NCI-H524 treated with DMSO at 0.1 percent for 48 hours (cell line): Measurements from ENCODE around the gene FZR1.
"Not testable (repeated sequence)": the region's sequence is repeated elsewhere in the genome, so short reads cannot be mapped to it uniquely, and the experiment has no call there.

ENCODE experiments used
- DNase-seq: peaks from one replicate; lab custom pipeline; 2025; lab: John Stamatoyannopoulos, UW

The FZR1 gene

DNA sequence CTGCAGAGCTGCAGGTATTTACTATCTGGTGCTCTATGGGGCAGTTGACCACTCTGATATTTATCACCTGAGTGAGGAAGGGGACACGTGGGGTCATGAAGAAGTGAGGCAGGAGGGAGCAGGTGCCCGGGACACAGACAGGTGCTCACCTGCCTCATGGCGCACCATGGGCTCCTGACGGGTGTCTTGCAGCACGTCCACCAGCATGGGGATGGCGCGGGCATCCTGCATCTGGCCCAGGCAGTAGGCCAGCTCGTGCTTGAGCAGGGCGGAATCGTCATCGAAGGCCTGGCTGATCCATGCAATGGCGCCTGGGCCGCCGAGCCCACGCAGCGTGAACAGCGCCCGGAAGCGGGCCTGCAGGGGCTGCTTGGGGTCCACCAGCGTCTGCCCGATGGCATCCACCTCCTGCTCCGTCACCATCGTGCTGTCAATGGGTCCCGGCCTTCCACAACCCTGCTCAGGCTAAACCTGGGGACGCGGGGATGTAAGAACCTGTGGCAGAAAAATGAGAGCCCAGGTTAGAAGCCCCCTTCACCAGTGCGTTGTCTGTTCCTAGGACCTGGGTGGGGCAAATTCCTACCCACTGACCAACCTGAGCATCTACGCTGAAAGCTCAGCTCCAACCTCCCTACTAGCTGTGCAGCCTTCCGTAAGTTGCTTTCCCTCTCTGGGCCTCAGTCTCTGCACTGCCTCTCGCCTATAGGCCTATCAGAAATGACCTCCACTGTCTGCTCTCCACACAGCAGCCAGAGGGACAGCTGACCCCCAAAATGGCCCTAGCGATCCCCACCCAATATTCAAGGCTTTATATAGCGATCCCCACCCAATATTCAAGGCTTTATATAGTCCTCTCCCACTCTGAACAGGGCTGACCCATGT lies 9.5 kb upstream of the FZR1 start:
- DNase-seq = no peak

DNA sequence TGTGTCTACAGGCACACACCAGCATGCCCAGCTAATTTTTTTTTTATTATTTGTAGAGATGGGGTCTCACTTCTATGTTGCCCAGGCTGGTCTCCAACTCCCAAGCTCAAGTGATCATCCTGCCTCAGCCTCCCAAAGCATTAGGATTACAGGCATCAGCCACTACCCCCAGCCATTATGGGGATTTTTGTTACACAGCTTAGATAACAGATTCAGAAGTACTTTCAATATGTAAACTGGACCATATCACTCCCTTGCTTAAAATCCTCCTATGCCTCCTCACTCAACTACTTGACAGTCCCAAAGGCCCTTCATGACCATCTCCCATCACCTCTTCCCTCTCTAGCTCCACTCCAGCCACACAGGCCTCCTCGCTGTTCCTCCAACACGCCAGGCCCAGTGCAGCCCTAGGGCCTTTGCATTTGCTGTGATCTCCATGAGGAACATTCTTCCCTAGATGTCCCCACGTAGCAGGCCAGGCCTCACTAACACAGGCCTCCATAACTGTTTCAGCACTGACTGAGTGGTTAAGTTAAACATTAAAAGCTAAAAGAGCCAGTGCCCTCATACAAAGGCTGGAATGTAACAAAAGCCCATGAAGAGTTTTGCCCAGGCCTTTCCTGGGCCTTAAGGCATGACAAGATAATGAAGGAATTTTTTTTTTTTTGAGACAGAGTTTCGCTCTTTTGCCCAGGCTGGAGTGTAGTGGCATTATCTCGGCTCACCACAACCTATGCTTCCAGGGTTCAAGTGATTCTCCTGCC lies 8.2 kb upstream of the FZR1 start:
- DNase-seq = no peak

DNA sequence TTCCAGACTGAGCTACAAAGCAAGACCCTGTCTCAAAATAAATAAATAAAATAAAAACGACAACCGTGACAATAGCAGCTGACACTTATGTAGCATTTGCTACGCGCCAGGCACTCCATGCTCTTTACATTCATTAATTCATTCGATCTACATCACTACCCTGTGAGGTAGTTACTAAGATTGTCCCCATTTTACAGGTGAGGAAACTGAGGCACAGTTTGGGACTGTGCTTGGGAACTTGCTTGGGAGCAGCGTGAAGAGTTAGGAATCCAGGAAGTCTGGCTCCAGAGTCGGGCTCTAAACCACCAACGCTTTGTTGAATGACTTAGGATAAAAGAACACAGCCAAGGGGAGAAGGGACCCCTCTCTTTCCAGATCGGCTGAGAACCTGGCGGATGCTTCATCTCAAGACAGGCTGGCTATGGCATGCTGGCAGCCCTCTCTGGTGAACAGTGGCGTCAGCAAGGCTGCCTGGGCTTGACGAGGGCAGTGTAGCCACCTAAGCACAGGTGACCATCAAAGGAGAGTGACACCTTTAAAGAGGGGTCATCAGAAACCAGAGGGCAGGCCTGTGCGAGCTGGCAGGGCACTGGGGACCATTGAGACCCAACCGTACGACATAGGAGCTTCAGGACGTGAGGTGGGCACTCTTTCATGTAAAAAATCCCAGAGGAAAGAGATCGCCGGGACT lies 6.2 kb upstream of the FZR1 start:
- DNase-seq = no peak

DNA sequence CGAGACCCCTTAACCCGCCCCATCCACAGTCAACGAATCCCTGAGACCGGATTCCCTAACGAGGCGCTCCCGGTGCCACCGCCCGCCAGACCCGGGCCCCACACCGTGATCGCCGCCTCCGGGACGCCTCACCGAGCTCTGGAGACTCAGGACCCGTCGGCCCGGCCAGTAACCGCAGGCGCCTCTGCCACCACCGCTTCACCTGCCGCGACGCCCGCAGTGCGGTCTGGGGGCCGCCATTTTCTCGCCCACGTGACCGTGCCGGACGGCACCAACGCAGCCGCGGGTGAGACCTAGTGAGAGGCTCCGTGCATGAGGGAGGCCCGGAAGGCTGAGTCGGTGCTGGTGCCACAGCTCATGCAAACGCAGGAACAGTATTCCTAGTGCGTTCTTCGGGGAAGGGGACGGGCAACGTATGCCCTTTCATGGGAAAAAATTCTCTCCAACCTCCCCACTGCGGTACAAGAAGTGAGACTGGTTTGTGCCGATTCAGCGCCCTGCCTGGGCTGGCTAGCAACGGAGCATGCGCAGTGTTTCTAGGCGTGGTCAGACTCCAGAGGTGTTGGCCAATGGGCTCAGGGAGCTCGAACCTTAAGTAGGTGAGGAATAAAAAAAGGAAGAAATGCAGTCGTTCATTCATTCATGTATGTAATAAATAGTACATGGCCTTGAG lies 5.5 kb upstream of the FZR1 start, which contains the start of gene DOHH:
Gene DOHH (minus strand): TSS at position 246 of the 673 bp plus-strand sequence. CDS start 3,860 bp downstream, outside the sequence.
- peak; percentile 90 for DNase-seq

DNA sequence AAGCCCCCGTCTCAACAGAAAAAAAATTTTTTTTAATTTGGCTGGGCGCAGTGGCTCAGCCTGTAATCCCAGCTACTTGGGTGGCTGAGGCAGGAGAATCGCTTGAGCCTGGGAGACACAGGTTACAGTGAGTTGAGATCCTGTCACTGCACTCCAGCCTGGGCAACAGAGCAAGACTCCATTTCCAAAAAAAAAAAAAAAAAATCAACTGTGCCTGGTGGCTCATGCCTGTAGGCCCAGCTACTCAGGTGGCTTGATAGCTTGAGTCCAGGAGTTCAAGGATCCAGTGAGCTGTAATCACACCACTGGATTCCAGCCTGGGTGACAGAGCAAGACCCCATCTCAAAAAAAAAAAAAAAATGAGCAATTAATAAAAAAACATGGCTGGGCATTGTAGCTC lies 4.3 kb upstream of the FZR1 start:
- DNase-seq = no peak

DNA sequence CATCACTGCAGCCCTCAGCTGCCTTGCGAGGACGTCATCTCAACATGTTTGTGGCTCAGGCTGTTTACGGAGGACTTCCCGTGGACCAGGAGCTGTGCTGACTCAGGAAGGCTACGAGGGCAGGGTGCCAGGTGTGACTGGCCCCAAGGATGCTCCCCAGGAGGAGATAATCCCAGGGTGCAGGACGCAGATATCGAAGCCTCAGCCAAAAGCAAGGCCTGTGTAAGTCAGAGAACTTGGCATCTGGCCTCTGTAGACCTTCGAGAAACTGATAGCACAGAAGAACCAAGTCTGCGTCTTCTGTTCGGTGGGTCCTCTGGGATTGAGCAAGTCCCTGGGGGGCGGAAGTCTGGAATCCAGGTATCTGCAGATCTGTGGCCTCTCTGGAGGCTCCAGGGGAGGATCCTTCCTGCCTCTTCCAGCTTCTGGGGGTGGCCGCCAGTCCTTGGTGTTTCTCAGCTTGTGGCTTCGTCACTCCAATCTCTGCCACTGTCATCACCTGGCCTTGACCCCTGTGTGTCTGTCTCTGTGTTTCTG lies 3.0 kb upstream of the FZR1 start:
- no peak for DNase-seq

DNA sequence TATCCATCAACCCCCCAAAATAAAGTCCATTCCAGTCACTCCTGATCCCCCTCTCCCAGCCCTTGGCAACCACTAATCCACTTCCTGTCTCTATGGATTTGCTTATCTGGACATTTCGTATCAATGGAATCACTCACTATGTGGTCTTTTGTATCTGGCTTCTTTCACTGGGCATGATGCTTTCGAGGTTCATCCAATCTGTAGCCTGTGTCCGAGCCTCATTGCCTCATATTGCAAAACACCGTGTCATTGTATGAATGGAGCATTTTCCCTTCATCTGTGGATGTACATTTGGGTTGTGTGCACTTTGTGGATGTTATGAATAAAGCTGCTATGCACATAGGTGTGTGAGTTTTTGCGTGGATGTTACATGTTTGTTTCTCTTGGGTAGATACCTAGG lies 1.4 kb upstream of the FZR1 start:
- no peak for DNase-seq

DNA sequence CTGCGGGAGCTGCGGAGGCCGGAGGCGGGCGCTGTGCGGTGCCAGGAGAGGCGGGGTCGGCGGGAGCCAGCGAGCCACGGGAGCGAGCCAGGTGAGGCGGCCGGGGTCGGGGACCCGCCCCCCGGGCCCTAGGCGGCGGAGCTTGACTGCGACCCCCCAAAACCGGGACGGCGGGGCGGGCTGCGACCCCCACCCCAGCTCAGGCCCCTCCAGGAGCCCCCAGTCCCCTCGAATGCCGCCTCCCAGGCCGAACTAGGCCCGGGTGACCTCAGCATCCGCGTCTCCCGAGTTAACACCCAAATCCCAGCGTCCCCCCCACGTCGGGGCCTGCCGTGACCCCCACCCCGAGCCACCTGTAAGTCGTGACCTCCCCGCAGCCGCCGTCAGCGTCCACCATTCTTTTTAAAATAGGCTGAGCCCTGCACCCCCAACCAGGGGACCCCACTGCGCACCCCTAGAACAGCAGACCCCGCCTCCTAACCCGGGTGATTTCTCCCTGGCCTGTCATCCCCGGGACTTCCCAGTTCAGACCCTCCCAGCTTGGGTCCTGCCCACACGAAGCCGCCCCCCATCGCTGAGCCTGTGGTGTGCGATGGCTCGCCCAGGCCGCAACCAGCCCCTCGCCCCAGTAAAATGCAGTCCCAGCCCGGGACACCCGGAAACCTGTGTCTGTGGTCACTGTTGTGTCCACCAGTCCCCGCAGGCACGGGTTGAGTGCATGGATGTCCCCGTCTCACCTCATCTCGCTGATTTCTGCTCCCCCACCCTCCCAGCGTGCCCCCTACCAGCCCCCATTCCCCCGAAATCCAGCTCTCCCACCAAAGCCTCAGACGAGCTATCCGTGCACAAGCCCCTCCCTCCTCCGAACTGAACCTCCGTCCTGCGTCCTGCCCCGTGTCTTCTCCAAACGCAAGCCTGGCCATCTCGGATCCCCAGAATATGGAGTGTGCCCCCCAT lies 551 bp downstream of the FZR1 start:
- DNase-seq = no peak

DNA sequence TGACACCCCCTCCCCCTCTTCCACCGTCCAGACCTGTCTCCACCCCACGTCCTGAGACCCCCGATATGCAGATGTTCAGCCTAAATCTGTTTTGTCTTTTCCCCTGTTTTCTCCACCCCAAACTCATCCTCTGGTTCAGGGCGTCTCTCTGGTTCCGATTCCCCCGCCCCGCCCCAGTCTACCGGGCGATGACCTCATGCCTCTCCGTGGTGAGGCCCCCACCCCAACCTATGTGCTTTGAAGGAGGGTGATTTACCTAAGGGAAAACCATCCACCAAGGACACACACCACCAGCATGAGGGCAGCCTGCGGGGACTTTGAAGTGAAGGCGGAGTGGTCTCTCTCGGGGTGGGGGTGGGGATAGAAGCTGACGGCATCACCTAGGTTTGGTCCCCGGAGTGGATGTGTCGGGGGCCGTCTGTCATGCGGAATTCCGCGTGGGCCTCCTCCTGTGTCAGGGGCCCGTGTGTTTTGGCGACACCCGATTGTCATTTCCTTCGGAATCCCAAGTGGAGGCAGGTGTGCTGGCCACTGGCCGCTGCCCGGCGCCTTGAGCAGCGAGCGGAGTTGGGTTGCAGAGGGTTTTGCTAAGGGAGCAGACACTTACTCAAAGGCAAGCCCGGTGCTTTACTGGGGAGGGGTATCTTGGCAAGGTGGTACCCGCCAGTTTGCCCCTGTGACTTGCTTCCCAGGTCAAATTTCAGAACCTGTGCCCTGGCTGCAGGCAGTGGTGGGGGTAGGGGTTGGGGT lies 1.4 kb downstream of the FZR1 start:
- no peak for DNase-seq

DNA sequence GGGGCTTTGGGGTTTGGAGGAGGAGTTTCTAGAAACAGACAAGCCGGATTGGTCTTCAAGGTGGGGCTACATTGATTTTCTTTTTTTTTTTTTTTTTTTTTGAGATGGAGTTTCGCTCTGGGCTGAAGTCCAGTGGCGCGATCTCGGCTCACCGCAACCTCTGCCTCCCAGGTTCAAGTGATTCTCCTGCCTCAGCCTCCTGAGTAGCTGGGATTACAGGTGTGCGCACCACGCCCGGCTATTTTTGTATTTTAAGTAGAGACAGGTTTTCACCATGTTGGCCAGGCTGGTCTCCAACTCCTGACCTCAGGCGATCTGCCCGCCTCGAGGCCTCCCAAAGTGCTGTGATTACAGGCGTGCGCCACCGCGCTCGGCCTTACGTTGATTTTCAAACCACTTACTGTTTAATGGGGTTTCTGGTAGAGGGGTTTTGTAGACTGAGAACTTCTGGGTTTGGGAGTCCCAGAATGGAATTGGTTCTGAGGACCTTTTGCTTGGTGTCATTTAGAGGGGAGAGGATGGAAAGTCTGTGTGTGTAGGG lies 2.1 kb downstream of the FZR1 start:
- not testable (repeated sequence) for DNase-seq

DNA sequence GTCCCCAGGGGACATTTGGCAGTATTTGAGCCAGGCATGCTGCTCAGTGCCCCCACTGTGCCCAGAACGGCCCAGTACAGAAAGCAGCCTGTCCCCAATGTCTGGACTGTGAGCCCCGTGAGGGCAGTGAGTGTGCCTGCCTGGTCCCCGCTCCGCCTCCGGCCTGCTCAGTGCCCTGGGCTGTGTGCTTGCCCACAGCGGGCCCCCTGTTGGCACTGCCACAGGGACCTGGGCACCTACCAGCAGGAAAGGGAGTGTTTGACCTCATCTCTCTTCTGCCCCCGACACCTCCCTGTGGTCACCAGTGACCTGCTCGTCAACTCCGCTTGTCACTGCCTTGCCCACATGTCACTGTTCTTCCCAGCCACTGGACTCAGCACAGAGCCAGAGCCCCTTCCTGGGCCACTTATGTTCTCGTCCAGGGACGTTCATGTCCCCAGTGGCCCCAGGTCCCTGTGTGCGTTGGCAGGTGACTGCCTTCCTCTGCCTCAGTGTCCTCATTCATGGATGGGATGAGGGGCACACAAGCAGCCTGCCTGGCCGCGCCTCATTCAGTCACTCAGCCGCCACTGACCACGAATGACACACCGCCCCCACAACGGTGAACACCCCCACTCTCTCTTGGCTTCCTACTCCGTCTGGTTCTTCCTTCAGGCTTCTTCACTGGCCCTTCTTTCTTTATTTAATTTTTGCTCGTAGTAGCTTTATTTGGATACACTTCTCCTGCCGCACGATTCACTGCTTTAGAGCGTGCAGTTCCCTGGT lies 2.8 kb downstream of the FZR1 start:
- DNase-seq = no peak

DNA sequence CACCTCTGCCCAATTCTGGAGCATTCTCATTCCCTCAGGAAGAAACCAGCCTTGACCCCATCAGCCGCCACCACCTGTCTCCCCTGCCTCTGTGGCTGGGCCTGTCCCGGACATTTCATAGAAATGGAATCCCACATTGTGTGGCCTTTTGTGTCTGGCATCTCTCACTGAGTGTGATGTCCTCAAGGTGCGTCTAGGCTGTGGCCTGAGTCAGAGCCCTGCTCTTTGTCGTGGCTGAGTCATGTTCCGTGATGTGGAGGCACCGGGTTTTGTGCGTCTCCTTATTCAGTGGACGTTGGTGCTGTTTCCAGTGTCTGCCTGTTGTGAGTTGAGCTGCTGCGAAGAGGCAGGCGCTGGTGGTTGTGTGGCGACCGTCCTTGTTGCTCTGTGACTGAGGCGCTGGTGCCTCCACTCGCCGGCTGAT lies 3.5 kb downstream of the FZR1 start:
- DNase-seq = no peak

DNA sequence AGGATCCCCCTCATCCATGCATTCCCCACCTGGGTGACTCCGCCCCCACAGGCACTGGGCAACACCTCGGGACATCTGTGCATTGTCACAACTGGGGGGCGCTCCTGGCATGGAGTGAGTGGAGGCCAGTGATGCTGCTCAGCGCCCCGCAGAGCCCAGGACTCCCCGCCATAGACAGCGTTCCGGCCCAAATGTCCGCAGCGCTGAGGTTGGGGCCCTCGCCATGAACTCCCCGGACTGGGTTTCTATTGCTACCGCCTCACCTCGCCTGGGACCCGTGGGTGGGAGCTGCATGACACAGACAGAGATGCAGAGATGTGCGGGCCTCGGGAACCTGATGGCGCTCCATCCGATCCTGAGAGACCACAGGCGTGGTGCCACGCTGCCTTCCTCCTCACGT lies 4.6 kb downstream of the FZR1 start:
- DNase-seq = no peak

DNA sequence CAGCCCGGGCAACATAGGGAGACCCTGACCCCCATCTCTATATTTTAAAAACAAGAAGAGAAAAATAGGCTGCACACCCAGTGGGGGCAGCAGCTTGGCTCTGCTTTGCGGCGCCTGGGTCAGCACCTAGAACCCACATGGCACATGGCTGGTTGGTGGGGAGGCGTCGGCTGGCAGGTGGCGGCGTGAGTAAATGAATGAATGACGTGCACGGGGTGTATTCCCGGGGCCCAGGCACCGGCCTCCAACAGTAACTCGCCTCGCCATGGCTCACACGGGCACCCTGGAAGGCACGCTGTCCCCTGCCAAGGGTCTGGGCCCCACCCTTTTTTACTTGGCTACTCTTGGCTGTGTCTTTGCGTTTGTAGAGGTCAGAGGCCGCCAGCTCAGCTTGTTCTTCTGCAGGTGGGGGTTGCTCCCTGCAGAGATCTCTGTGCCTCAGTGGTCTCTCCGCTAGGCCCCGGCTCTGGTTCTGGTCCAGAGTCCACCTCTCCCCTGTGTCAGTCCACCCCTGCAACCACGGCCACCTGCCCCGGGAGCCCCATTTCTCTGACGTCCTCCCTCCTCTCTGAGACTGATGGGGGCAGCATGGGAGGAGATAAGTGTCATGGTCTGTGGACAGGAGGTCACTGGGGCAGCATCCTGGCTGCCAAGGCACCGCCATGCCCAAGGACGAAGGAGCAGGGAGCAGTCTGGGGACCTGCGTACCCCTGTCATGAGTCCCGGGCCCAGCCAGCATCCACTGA lies 5.6 kb downstream of the FZR1 start:
- no peak for DNase-seq

DNA sequence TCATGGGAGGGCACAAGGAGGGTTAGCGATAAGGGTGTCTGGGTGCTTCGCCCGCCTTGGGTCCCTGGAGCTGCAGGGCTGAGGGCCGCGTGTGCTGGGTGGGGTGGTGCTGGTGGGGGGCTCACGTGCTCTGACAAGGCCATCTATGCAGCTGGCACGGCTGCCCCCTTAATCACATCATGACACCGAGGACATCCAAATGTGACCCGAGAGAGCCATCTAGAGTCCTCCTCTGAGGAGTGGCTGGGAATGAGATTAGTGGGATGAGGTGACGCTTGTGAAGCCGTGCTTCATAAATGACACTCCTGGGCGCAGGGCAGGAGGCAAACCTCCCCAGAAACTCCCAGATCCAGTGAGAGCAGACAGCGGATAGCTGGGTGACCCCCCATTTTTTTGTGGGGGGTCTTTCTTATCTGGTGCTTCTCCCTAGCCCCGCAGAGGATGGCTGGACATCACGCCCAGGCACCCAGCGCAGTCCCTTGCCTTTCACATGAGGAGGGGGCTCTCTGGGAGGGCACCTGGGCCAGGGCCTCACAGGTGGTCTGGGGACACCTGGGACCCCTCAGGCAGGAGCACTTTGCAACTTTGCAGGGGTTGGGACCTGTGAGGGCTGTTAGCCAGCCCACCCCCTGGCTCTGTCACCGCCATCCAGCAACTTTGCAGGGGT lies 6.6 kb downstream of the FZR1 start:
- no peak for DNase-seq

DNA sequence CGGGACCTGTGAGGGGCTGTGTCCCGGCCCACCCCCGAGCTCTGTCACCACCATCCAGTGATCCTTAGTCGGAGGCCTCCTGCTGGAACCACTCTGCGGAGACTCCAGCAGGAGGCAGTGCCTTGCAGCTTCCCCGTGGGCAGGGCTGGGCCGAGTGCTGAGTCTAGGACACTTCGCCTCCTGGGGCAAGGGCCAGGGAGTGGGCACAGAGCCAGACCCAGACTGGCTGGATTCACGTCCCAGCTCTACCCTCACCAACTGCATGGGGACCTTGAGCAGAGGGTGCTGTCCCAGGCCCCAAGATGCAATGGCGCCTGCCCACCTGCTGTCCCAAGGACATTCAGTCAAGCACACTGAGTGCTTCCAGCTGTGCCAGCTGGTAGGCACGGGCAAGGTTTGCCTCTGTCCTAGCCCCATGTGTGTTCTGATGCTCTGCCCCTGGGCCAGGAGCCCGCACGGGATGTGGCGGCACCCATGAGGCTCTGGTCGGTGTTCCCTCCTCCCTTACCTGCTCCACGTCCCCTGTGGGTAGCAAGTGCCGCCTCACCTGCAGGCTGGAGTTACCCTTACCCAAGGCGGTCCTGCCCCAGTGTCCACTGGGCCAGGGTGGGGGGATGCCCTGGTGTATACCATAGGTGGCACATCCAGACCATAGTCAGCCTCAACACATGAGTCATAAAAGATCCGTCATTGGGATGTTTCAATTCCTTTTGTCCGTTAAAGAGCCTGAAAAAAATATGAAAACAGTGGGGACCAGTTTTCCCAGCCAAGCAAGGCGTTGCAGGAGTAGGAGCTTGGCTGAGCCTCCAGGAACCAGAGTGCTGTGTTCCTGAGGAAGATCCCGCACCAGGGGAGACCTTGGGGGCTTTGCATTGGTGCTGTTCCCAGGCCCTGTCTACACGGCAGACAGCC lies 7.4 kb downstream of the FZR1 start:
- no peak for DNase-seq
